Measurements from ENCODE around the gene PTPRD. TPM values are rescaled to one million over a fixed set of nuclear protein-coding genes. Genes with fewer than 3 reads are reported as not detected.

The PTPRD gene
- total RNA-seq, 1 donor from 2014 or later, result 7.8 TPM

- DNase-seq, result no peak
- intact Hi-C loops (cut with DNase I), result no loop called here
- no peak for ATAC-seq (ENCODE audit: poor library complexity)
Measured at GRCh38 chr9:8574846-8575245, 2038.0 kb downstream of the PTPRD start.

GRCh38 chr9:8572209-8572608 is 2040.6 kb downstream of the PTPRD start:
- no peak for DNase-seq
- intact Hi-C loops (cut with DNase I), result no loop called here
- no peak for ATAC-seq (ENCODE audit: poor library complexity)

GRCh38 chr9:8571643-8572042 is 2041.2 kb downstream of the PTPRD start:
- ATAC-seq (ENCODE audit: poor library complexity), result peak; percentile 66
- intact Hi-C loops (cut with DNase I), result no loop called here
- no peak for DNase-seq

GRCh38 chr9:8570776-8571175 is 2042.0 kb downstream of the PTPRD start:
- no peak for DNase-seq
- intact Hi-C loops (cut with DNase I), result no loop called here
- ATAC-seq (ENCODE audit: poor library complexity), result no peak

GRCh38 chr9:8569823-8570222 is 2043.0 kb downstream of the PTPRD start:
- ATAC-seq (ENCODE audit: poor library complexity) (no peak), DNase-seq (no peak)
- intact Hi-C loops (cut with DNase I), result no loop called here

GRCh38 chr9:8567963-8568579 is 2044.7 kb downstream of the PTPRD start:
- DNase-seq (no peak), ATAC-seq (ENCODE audit: poor library complexity) (no peak)
- intact Hi-C loops (cut with DNase I), result no loop called here

- intact Hi-C loops (cut with DNase I), result no loop called here
- DNase-seq, result no peak
- no peak for ATAC-seq (ENCODE audit: poor library complexity)
Measured at GRCh38 chr9:8564960-8565359, 2047.8 kb downstream of the PTPRD start.

GRCh38 chr9:8560560-8561525 is 2052.0 kb downstream of the PTPRD start:
- intact Hi-C loops (cut with DNase I), result no loop called here
- ATAC-seq (ENCODE audit: poor library complexity) (no peak), DNase-seq (no peak)

GRCh38 chr9:8558176-8558575 is 2054.6 kb downstream of the PTPRD start:
- ATAC-seq (ENCODE audit: poor library complexity) (no peak), DNase-seq (no peak)
- intact Hi-C loops (cut with DNase I), result no loop called here

- intact Hi-C loops (cut with DNase I), result no loop called here
- DNase-seq, result no peak
- ATAC-seq (ENCODE audit: poor library complexity), result peak; percentile 34
Measured at GRCh38 chr9:8555762-8556500, 2056.9 kb downstream of the PTPRD start.

- intact Hi-C loops (cut with DNase I), result no loop called here
- no peak for ATAC-seq (ENCODE audit: poor library complexity)
- no peak for DNase-seq
Measured at GRCh38 chr9:8553444-8553843, 2059.4 kb downstream of the PTPRD start.

GRCh38 chr9:8552732-8553131 is 2060.1 kb downstream of the PTPRD start:
- ATAC-seq (ENCODE audit: poor library complexity), result no peak
- intact Hi-C loops (cut with DNase I), result no loop called here
- DNase-seq, result no peak

- no peak for ATAC-seq (ENCODE audit: poor library complexity)
- DNase-seq, result no peak
- intact Hi-C loops (cut with DNase I), result no loop called here
Measured at GRCh38 chr9:8549214-8549613, 2063.6 kb downstream of the PTPRD start.

GRCh38 chr9:8543219-8543618 is 2069.6 kb downstream of the PTPRD start:
- no peak for DNase-seq
- no peak for ATAC-seq (ENCODE audit: poor library complexity)
- intact Hi-C loops (cut with DNase I), result no loop called here

- no peak for DNase-seq
- intact Hi-C loops (cut with DNase I), result no loop called here
Measured at GRCh38 chr9:8542537-8542936, 2070.3 kb downstream of the PTPRD start.

GRCh38 chr9:8539681-8540197 is 2073.1 kb downstream of the PTPRD start:
- DNase-seq, result no peak
- no peak for ATAC-seq (ENCODE audit: poor library complexity)
- intact Hi-C loops (cut with DNase I), result no loop called here

More at GRCh38 chr9:8542537-8542936, 2070.3 kb downstream of the PTPRD start:
- ATAC-seq (ENCODE audit: poor library complexity), result no peak

GRCh38 chr9:8536845-8537244 is 2076.0 kb downstream of the PTPRD start:
- intact Hi-C loops (cut with DNase I), result no loop called here
- ATAC-seq (ENCODE audit: poor library complexity), result no peak
- DNase-seq, result no peak

- intact Hi-C loops (cut with DNase I), result no loop called here
- no peak for DNase-seq
- no peak for ATAC-seq (ENCODE audit: poor library complexity)
Measured at GRCh38 chr9:8534828-8535227, 2078.0 kb downstream of the PTPRD start.

- intact Hi-C loops (cut with DNase I), result no loop called here
- no peak for ATAC-seq (ENCODE audit: poor library complexity)
- no peak for DNase-seq
Measured at GRCh38 chr9:8533681-8534080, 2079.1 kb downstream of the PTPRD start.

Measured in Right ventricle myocardium superior (tissue), 1 donor.